Astrocyte (in vitro differentiated cells and primary cell): ENCODE measurements around the gene GRK5. TPM values are rescaled to one million over a fixed set of nuclear protein-coding genes. Genes with fewer than 3 reads are reported as not detected.

Source experiments
- DNase-seq: peaks from one replicate; pipeline ENCODE4 v3.0.0-alpha.2; 2010; ENCODE audit warnings: low read depth
- FAIRE-seq: peaks from 2 replicates; lab custom pipeline; 2011; peaks lifted over from hg19 to GRCh38; lab: Jason Lieb, UNC
- H2AFZ ChIP-seq: 2 replicates; pipeline ENCODE4 v1.6.0; 2012; ENCODE audit warnings: low read depth, low read length, inconsistent platforms
- H3K27ac ChIP-seq: 2 replicates; pipeline ENCODE4 v1.5.1; 2011; ENCODE audit warnings: low read depth, low read length, inconsistent platforms
- H3K27me3 ChIP-seq: 2 replicates; pipeline ENCODE4 v1.6.0; 2011; ENCODE audit warnings: low read length, inconsistent platforms; ENCODE audit not compliant: insufficient read depth
- H3K36me3 ChIP-seq: 2 replicates; pipeline ENCODE4 v1.5.1; 2011; ENCODE audit warnings: low read length, inconsistent platforms; ENCODE audit not compliant: insufficient read depth
- H3K4me1 ChIP-seq: 2 replicates; pipeline ENCODE4 v1.5.1; 2011; ENCODE audit warnings: low read length, inconsistent platforms; ENCODE audit not compliant: insufficient read depth
- H3K4me2 ChIP-seq: 2 replicates; pipeline ENCODE4 v1.6.0; 2012; ENCODE audit warnings: low read length, inconsistent platforms
- H3K4me3 ChIP-seq: 2 replicates; pipeline ENCODE4 v1.5.1; 2011; ENCODE audit warnings: low read depth, mild to moderate bottlenecking, low read length, inconsistent platforms; ENCODE audit not compliant: insufficient read depth
- H3K79me2 ChIP-seq: 2 replicates; pipeline ENCODE4 v1.6.0; 2012; ENCODE audit warnings: mild to moderate bottlenecking, low read length, inconsistent platforms; ENCODE audit not compliant: insufficient read depth
- H3K9ac ChIP-seq: 2 replicates; pipeline ENCODE4 v1.6.0; 2012; ENCODE audit warnings: mild to moderate bottlenecking, low read length, inconsistent platforms
- H3K9me3 ChIP-seq: 2 replicates; pipeline ENCODE4 v1.5.1; 2012; ENCODE audit warnings: low read depth, mild to moderate bottlenecking, low read length, inconsistent platforms; ENCODE audit not compliant: insufficient read depth
- H4K20me1 ChIP-seq: 2 replicates; pipeline ENCODE4 v1.6.0; 2012; ENCODE audit warnings: low read length, inconsistent platforms; ENCODE audit not compliant: insufficient read depth
- H3K27ac Mint-ChIP-seq: one replicate; pipeline ENCODE4 v1.8.0; 2021; ENCODE audit warnings: mild to moderate bottlenecking, mixed read lengths; ENCODE audit not compliant: unreplicated experiment
- H3K27me3 Mint-ChIP-seq: one replicate; pipeline ENCODE4 v1.8.0; 2021; ENCODE audit warnings: low read depth, mixed read lengths; ENCODE audit not compliant: unreplicated experiment
- H3K36me3 Mint-ChIP-seq: one replicate; pipeline ENCODE4 v1.8.0; 2021; ENCODE audit warnings: low read depth, mixed read lengths; ENCODE audit not compliant: unreplicated experiment
- H3K4me1 Mint-ChIP-seq: one replicate; pipeline ENCODE4 v1.8.0; 2021; ENCODE audit warnings: low read depth, mixed read lengths; ENCODE audit not compliant: unreplicated experiment
- H3K4me3 Mint-ChIP-seq: one replicate; pipeline ENCODE4 v1.8.0; 2021; ENCODE audit warnings: mild to moderate bottlenecking, moderate library complexity, mixed read lengths; ENCODE audit not compliant: unreplicated experiment
- H3K9me3 Mint-ChIP-seq: one replicate; pipeline ENCODE4 v1.8.0; 2021; ENCODE audit warnings: mild to moderate bottlenecking, mixed read lengths; ENCODE audit not compliant: unreplicated experiment
- CTCF ChIP-seq: IDR thresholded peaks from 2 replicates; pipeline ENCODE4 v1.5.1; 2011; ENCODE audit warnings: low read depth, mild to moderate bottlenecking, inconsistent platforms, low read length, moderate library complexity; ENCODE audit not compliant: insufficient read depth
- EZH2 ChIP-seq: IDR thresholded peaks from 2 replicates; pipeline ENCODE4 v1.6.1; 2012; ENCODE audit warnings: mild to moderate bottlenecking, low read length, inconsistent platforms; ENCODE audit not compliant: insufficient read depth
- total RNA-seq: library from RNA; stranded (reverse); gene quantifications from 2 replicates; pipeline ENCODE4 v1.2.1, GENCODE V29; 2021

The GRK5 gene
- total RNA-seq, 1 donor from 2014 or later: 8.5 TPM

- Histone ChIP-seq H3K27me3 (no peaks in the 10 kb centered on the region), H3K36me3 (no peaks in the 10 kb centered on the region), H4K20me1 (peaks cover 15% of the 10 kb centered on the region), H3K9ac (no peak overlapping the region), H3K79me2 (no peaks in the 10 kb centered on the region), H2AFZ (no peak overlapping the region), H3K9me3 (no peaks in the 10 kb centered on the region), H3K27ac (no peak overlapping the region), H3K4me2 (no peak overlapping the region), H3K4me1 (peaks cover 4% of the 10 kb centered on the region), H3K4me3 (no peak overlapping the region)
- DNase-seq (no peak), FAIRE-seq (no peak)
- Mint-ChIP-seq H3K36me3 (no peaks in the 10 kb centered on the region), H3K27me3 (peaks cover 4% of the 10 kb centered on the region), H3K9me3 (peaks cover 9% of the 10 kb centered on the region), H3K4me1 (peaks cover 2% of the 10 kb centered on the region), H3K4me3 (no peak overlapping the region), H3K27ac (peak overlapping the region; percentile 35)
- TF ChIP-seq CTCF (no peak), EZH2 (no peak)
Measured at GRCh38 chr10:119348106-119348505, 140.7 kb downstream of the GRK5 start.

GRCh38 chr10:119348516-119349240, 141.3 kb downstream of the GRK5 start:
- Histone ChIP-seq H3K27me3 (no peaks in the 10 kb centered on the region), H2AFZ (no peak overlapping the region), H3K79me2 (no peaks in the 10 kb centered on the region), H3K9ac (no peak overlapping the region), H3K4me1 (peaks cover 4% of the 10 kb centered on the region), H3K36me3 (no peaks in the 10 kb centered on the region), H3K4me2 (no peak overlapping the region), H4K20me1 (peaks cover 11% of the 10 kb centered on the region), H3K4me3 (no peak overlapping the region), H3K27ac (no peak overlapping the region), H3K9me3 (no peaks in the 10 kb centered on the region)
- Mint-ChIP-seq H3K9me3 (peaks cover 9% of the 10 kb centered on the region), H3K4me3 (no peak overlapping the region), H3K36me3 (no peaks in the 10 kb centered on the region), H3K4me1 (peaks cover 2% of the 10 kb centered on the region), H3K27ac (no peak overlapping the region), H3K27me3 (peaks cover 4% of the 10 kb centered on the region)
- TF ChIP-seq CTCF (no peak), EZH2 (no peak)
- no peak for FAIRE-seq
- DNase-seq: peak; percentile 53

GRCh38 chr10:119349341-119349740, 142.0 kb downstream of the GRK5 start:
- DNase-seq: no peak
- Histone ChIP-seq H3K27ac (no peak overlapping the region), H3K79me2 (no peaks in the 10 kb centered on the region), H4K20me1 (peaks cover 11% of the 10 kb centered on the region), H3K4me1 (peaks cover 4% of the 10 kb centered on the region), H3K27me3 (no peaks in the 10 kb centered on the region), H3K9ac (no peak overlapping the region), H3K9me3 (no peaks in the 10 kb centered on the region), H2AFZ (no peak overlapping the region), H3K4me3 (no peak overlapping the region), H3K4me2 (no peak overlapping the region), H3K36me3 (no peaks in the 10 kb centered on the region)
- Mint-ChIP-seq H3K9me3 (peaks cover 9% of the 10 kb centered on the region), H3K4me1 (peaks cover 2% of the 10 kb centered on the region), H3K4me3 (no peak overlapping the region), H3K36me3 (no peaks in the 10 kb centered on the region), H3K27ac (no peak overlapping the region), H3K27me3 (peaks cover 4% of the 10 kb centered on the region)
- no peak for FAIRE-seq
- no peak for TF ChIP-seq EZH2
- TF ChIP-seq CTCF: no peak
